GM23248 (cell line): ENCODE data around the gene AMBRA1.

Source experiments
- EZH2 ChIP-seq: fragments of 200-600 bp; sonication (generic); IDR thresholded peaks from 2 replicates; pipeline ENCODE4 v1.6.1; 2018; ENCODE audit warnings: antibody characterized with exemption, mild to moderate bottlenecking; ENCODE audit not compliant: insufficient read depth, poor library complexity, severe bottlenecking
- EZH2phosphoT487 ChIP-seq: fragments of 200-600 bp; sonication (generic); IDR thresholded peaks from 2 replicates; pipeline ENCODE4 v1.6.1; 2018; ENCODE audit warnings: antibody characterized with exemption, moderate library complexity, mild to moderate bottlenecking, low read depth; ENCODE audit not compliant: insufficient read depth

DNA sequence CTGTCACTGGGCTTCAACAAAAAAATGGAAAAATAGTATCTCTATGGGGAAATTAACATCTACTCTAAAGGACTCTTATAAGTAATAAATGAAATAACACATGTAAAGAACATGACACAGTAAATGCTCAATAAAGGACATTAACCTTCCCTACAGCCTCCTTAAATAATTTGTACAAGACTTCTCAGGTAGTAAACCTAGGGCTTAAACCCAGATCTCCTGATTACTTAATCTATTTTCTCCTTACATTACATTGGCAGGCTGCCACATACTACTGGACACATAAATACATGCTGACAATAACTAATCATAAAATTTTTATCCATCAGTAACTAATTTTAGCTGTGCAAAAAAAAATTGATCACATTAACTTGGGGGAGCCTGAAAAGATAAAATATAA is 4.9 kb downstream of the AMBRA1 start:
- TF ChIP-seq EZH2: no peak
- TF ChIP-seq EZH2phosphoT487: no peak
